ENCODE results near the gene GLRA1. TPM values are rescaled to one million over a fixed set of nuclear protein-coding genes. Genes with fewer than 3 reads are reported as not detected.

GLRA1 gene
- total RNA-seq, 1 donor from 2014 or later, result not detected

- no peak for DNase-seq (ENCODE audit: low spot score)
- H3K4me3 Mint-ChIP-seq (ENCODE audit: unreplicated experiment), result no peak overlapping the region
- no peak for TF ChIP-seq CTCF (IDR thresholded peaks at IDR 0.05)
- H3K27me3 Mint-ChIP-seq (ENCODE audit: low read depth), result no peaks in the 10 kb centered on the region
- peaks cover 7% of the 10 kb centered on the region for H3K4me1 Mint-ChIP-seq (ENCODE audit: low read depth)
- H3K27ac Mint-ChIP-seq (ENCODE audit: unreplicated experiment), result no peak overlapping the region
- peaks cover 36% of the 10 kb centered on the region for H3K9me3 Mint-ChIP-seq (ENCODE audit: low read depth)
- H3K36me3 Mint-ChIP-seq (ENCODE audit: low read depth), result peaks cover 38% of the 10 kb centered on the region
Observed at GRCh38 chr5:151829370-151829769, 95.3 kb downstream of the GLRA1 start.

GRCh38 chr5:151825445-151825844, 99.2 kb downstream of the GLRA1 start:
- Mint-ChIP-seq H3K4me3 (ENCODE audit: unreplicated experiment) (no peak overlapping the region), H3K27ac (ENCODE audit: unreplicated experiment) (no peak overlapping the region), H3K36me3 (ENCODE audit: low read depth) (peaks cover 16% of the 10 kb centered on the region), H3K4me1 (ENCODE audit: low read depth) (peaks cover 7% of the 10 kb centered on the region), H3K27me3 (ENCODE audit: low read depth) (no peaks in the 10 kb centered on the region), H3K9me3 (ENCODE audit: low read depth) (peaks cover 8% of the 10 kb centered on the region)
- peak; percentile 95 for TF ChIP-seq CTCF (IDR thresholded peaks at IDR 0.05)
- no peak for DNase-seq (ENCODE audit: low spot score)

- Mint-ChIP-seq H3K27ac (ENCODE audit: unreplicated experiment) (no peak overlapping the region), H3K4me3 (ENCODE audit: unreplicated experiment) (no peak overlapping the region), H3K36me3 (ENCODE audit: low read depth) (peaks cover 4% of the 10 kb centered on the region), H3K9me3 (ENCODE audit: low read depth) (no peaks in the 10 kb centered on the region), H3K27me3 (ENCODE audit: low read depth) (no peaks in the 10 kb centered on the region), H3K4me1 (ENCODE audit: low read depth) (peaks cover 13% of the 10 kb centered on the region)
- no peak for TF ChIP-seq CTCF (IDR thresholded peaks at IDR 0.05)
- DNase-seq (ENCODE audit: low spot score), result no peak
Observed at GRCh38 chr5:151822141-151822540, 102.5 kb downstream of the GLRA1 start.

GRCh38 chr5:151820903-151821302, 103.7 kb downstream of the GLRA1 start:
- H3K4me3 Mint-ChIP-seq (ENCODE audit: unreplicated experiment), result no peak overlapping the region
- peaks cover 8% of the 10 kb centered on the region for H3K36me3 Mint-ChIP-seq (ENCODE audit: low read depth)
- peaks cover 13% of the 10 kb centered on the region for H3K4me1 Mint-ChIP-seq (ENCODE audit: low read depth)
- H3K27me3 Mint-ChIP-seq (ENCODE audit: low read depth), result no peaks in the 10 kb centered on the region
- no peaks in the 10 kb centered on the region for H3K9me3 Mint-ChIP-seq (ENCODE audit: low read depth)
- no peak for TF ChIP-seq CTCF (IDR thresholded peaks at IDR 0.05)
- no peak overlapping the region for H3K27ac Mint-ChIP-seq (ENCODE audit: unreplicated experiment)
- no peak for DNase-seq (ENCODE audit: low spot score)

GRCh38 chr5:151820271-151820670, 104.4 kb downstream of the GLRA1 start:
- H3K9me3 Mint-ChIP-seq (ENCODE audit: low read depth), result no peaks in the 10 kb centered on the region

More at GRCh38 chr5:151820271-151820670, 104.4 kb downstream of the GLRA1 start:
- no peak overlapping the region for H3K27ac Mint-ChIP-seq (ENCODE audit: unreplicated experiment)
- H3K4me1 Mint-ChIP-seq (ENCODE audit: low read depth), result peaks cover 7% of the 10 kb centered on the region
- TF ChIP-seq CTCF (IDR thresholded peaks at IDR 0.05), result no peak
- H3K36me3 Mint-ChIP-seq (ENCODE audit: low read depth), result peaks cover 8% of the 10 kb centered on the region
- H3K27me3 Mint-ChIP-seq (ENCODE audit: low read depth), result no peaks in the 10 kb centered on the region
- no peak for DNase-seq (ENCODE audit: low spot score)
- H3K4me3 Mint-ChIP-seq (ENCODE audit: unreplicated experiment), result no peak overlapping the region
